ENCODE measurements around the gene SLC6A17. TPM values are rescaled to one million over a fixed set of nuclear protein-coding genes. Genes with fewer than 3 reads are reported as not detected.

SLC6A17 gene
- total RNA-seq, 1 donor from 2014 or later, result 0.05 TPM

DNA sequence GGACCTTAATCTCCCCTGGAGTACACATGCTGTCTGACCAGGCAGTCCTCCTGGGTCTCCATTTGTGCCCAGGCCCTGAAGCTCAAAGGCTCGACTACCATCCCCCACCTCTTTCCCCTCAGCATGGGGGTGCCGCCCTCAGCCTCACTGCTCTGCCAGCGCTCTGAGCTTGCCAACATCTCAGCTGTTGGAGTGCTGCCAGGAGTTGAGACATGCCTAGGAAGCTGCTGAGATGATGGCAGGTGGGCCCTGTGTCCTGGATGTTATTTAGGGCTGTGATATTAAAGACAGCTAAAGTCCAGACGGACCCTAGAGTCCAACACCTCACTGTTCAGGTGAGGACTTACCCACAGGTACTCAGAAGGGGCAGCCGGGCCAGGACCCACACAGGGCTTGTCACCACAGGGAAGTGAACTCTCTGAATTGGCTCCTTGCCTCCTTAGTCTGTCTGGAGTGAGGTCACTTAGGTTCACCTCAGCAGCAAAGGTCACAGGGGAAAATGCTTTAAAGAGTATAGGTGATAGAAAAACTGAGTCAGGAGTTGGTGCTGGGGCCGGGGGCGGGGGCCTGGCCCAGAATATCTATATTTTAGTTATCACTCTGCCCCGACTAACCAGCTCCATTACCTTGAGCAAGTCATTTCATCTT, 40.1 kb downstream of the SLC6A17 start:
- Mint-ChIP-seq H3K9me3 (no peaks in the 10 kb centered on the region), H3K36me3 (ENCODE audit: low read depth) (no peaks in the 10 kb centered on the region), H3K4me3 (no peak overlapping the region), H3K27ac (no peak overlapping the region), H3K4me1 (no peaks in the 10 kb centered on the region), H3K27me3 (peaks cover 13% of the 10 kb centered on the region)
- no peak for DNase-seq
- intact Hi-C loops (cut with micrococcal nuclease), result no loop called here

DNA sequence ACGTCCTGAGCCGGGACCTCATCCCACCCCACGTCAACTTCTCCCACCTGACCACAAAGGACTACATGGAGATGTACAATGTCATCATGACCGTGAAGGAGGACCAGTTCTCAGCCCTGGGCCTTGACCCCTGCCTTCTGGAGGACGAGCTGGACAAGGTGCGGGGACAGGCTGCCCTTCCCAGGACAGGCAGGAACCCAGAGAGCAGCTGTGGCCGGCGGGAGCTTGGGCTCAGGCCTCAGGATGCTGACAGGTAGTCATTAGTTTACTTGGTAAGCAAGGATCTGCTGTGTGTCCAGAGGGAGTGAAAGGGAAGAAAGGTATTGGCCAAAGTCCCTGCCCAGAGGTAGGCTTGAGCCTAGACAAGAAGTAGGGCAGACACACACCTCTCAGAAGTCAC, 42.2 kb downstream of the SLC6A17 start:
- Mint-ChIP-seq H3K36me3 (ENCODE audit: low read depth) (no peaks in the 10 kb centered on the region), H3K9me3 (no peaks in the 10 kb centered on the region), H3K27me3 (peaks cover 8% of the 10 kb centered on the region), H3K4me1 (no peaks in the 10 kb centered on the region), H3K27ac (no peak overlapping the region), H3K4me3 (no peak overlapping the region)
- DNase-seq, result no peak
- intact Hi-C loops (cut with micrococcal nuclease), result no loop called here

DNA sequence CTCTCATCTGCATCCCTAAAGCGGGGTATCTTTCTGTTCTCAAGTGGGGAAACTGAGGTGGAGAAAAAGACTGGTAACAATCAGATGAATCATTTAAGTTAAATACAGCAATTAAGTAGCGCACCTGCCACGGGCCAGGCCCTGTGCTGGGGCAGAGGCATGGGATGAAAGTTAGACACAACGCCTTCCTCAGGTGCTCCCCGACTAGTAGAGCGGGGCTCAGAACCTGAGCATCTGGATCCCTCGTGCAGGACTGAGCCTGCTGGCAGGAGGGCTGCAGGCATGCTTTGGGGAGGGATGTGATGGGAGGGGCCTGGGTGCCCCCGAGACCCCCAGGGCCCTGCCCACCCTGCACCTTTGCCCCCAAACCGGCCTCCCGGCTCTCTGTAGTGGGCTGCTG, 44.9 kb downstream of the SLC6A17 start:
- H3K4me1 Mint-ChIP-seq, result no peaks in the 10 kb centered on the region
- no peaks in the 10 kb centered on the region for H3K27me3 Mint-ChIP-seq
- no peak overlapping the region for H3K4me3 Mint-ChIP-seq
- intact Hi-C loops (cut with micrococcal nuclease), result no loop called here
- no peaks in the 10 kb centered on the region for H3K9me3 Mint-ChIP-seq
- no peak overlapping the region for H3K27ac Mint-ChIP-seq
- no peaks in the 10 kb centered on the region for H3K36me3 Mint-ChIP-seq (ENCODE audit: low read depth)
- no peak for DNase-seq

DNA sequence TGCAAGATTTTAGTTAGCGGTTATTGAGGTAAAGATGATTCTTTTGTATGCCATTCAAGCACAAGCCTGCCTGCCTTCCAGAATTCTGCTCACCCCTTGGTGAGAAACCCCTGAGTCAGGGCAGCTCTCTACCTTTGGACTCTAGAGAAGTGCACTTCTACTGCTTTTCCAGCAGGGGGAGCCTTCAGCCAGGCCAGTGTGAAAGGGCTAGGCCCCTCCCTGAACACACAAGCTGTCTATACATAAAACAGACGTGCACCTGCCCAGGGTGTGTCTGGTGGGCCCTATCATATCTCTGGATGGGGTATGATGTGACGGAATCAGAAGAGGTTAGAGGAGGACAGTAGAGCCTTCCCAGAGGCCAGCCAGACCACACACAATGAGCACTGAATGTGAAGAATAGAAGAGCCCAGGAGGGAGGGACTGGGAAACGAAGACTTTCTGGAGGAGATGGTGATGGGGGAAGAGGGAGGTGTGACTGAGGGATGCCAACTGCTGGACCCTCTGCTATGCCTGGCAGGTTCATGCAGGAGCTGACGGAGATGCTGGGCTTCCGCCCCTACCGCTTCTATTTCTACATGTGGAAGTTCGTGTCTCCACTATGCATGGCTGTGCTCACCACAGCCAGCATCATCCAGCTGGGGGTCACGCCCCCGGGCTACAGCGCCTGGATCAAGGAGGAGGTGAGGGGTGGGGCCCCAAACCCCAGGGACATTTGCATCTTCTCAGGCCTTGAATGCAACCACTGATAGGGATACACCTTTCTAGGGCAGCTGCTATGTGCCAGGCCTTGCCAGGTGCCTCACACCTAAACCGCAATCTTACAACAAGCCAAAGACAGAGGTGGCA, 46.8 kb downstream of the SLC6A17 start:
- no peaks in the 10 kb centered on the region for H3K4me1 Mint-ChIP-seq
- H3K9me3 Mint-ChIP-seq, result no peaks in the 10 kb centered on the region
- no peak overlapping the region for H3K27ac Mint-ChIP-seq
- intact Hi-C loops (cut with micrococcal nuclease), result loop anchor here (1.0 kb wide), 2 partner anchors 263 to 299 kb away; no protein-coding TSS in a partner anchor
- H3K4me3 Mint-ChIP-seq, result no peak overlapping the region
- DNase-seq, result peak; percentile 86
- H3K27me3 Mint-ChIP-seq, result no peaks in the 10 kb centered on the region
- no peaks in the 10 kb centered on the region for H3K36me3 Mint-ChIP-seq (ENCODE audit: low read depth)

DNA sequence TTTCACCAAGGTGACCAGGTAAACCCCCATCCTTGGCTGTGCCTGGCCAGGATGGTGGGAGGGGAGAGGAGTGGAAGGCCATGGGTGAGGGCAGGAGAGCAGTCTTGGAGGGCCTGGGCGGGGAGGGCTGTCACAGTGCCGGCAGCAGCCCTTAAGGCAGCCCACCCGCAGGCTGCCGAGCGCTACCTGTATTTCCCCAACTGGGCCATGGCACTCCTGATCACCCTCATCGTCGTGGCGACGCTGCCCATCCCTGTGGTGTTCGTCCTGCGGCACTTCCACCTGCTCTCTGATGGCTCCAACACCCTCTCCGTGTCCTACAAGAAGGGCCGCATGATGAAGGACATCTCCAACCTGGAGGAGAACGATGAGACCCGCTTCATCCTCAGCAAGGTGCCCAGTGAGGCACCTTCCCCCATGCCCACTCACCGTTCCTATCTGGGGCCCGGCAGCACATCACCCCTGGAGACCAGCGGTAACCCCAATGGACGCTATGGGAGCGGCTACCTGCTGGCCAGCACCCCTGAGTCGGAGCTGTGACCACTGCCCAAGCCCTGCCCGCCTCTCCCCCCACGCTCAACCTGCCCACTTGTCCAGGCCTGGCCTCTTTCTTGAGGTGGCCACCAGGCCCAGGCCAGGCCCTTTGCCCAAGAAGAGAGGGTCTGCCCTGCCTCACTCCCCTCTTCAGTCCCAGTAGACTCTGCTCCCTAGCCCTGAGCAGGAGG, 47.8 kb downstream of the SLC6A17 start:
- intact Hi-C loops (cut with micrococcal nuclease), result loop anchor here (1.0 kb wide), 2 partner anchors 262 to 298 kb away; no protein-coding TSS in a partner anchor
- H3K27me3 Mint-ChIP-seq, result no peaks in the 10 kb centered on the region
- no peak overlapping the region for H3K4me3 Mint-ChIP-seq
- H3K27ac Mint-ChIP-seq, result no peak overlapping the region
- H3K36me3 Mint-ChIP-seq (ENCODE audit: low read depth), result no peaks in the 10 kb centered on the region
- DNase-seq, result no peak
- no peaks in the 10 kb centered on the region for H3K9me3 Mint-ChIP-seq
- H3K4me1 Mint-ChIP-seq, result peaks cover 3% of the 10 kb centered on the region

DNA sequence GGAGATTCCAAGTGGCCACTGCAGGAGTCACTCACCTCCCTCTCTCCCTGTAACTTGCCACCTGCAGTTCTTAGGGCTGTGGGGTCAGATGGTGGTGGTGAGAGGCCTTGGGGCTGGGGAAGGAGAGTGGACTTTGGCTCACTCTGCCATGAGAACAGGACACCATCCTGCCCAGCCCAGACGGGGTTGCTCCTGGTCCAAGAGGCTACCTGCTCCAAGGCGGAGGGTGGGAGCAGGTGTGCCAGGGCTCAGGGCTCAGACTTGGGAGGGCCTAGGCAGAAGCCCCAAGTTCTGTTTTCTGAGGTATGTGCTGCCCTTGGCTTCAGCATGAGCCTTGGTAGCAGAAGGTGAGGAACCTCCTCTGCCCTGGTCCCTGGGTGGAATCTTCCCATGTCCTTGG, 48.5 kb downstream of the SLC6A17 start:
- Mint-ChIP-seq H3K36me3 (ENCODE audit: low read depth) (no peaks in the 10 kb centered on the region), H3K27me3 (no peaks in the 10 kb centered on the region), H3K4me1 (peaks cover 9% of the 10 kb centered on the region), H3K27ac (no peak overlapping the region), H3K9me3 (no peaks in the 10 kb centered on the region), H3K4me3 (no peak overlapping the region)
- DNase-seq, result no peak
- intact Hi-C loops (cut with micrococcal nuclease), result no loop called here

DNA sequence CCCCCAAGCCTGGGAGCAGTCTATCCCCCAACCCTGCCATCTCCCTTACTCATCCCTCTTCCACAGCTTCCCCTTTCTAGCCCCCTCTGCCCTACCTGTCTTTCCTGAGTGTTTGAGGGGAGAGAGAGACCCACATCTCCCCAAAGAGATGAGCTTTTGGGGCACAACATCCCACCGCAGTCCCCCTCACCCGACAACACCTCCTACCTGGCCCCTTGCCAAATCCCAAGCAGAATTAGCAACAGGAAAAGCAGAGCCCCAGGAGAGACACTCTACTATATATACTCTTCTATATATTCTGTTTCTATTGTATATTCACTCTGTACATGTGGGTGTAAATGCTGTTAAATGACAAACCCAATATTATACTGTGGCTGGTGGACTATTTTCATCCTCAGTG, 49.9 kb downstream of the SLC6A17 start:
- intact Hi-C loops (cut with micrococcal nuclease), result no loop called here
- H3K4me3 Mint-ChIP-seq, result no peak overlapping the region
- no peak overlapping the region for H3K27ac Mint-ChIP-seq
- H3K4me1 Mint-ChIP-seq, result peaks cover 9% of the 10 kb centered on the region
- no peaks in the 10 kb centered on the region for H3K9me3 Mint-ChIP-seq
- no peaks in the 10 kb centered on the region for H3K27me3 Mint-ChIP-seq
- DNase-seq, result no peak
- no peaks in the 10 kb centered on the region for H3K36me3 Mint-ChIP-seq (ENCODE audit: low read depth)

DNA sequence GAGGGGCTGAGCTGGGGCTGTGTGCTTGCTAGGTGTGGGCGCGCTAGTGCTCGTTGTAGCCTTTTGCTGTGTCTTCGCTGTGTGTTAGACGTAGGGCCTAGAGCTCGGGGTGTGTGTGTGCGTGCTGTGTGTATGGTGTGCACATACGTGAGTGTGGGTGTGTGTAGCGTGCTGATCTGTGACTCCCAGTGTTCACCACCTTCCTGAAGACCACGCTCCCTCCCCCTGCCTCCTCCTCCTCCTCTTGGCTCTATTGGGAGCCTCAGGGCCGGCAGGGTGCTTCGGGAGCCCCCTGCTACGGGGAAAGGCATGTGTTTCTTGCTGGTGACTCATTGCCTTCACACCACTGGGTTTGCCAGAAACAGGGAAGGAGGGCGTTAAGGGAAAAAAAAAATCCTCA, 50.4 kb downstream of the SLC6A17 start:
- H3K36me3 Mint-ChIP-seq (ENCODE audit: low read depth), result no peaks in the 10 kb centered on the region
- DNase-seq, result no peak

DNA sequence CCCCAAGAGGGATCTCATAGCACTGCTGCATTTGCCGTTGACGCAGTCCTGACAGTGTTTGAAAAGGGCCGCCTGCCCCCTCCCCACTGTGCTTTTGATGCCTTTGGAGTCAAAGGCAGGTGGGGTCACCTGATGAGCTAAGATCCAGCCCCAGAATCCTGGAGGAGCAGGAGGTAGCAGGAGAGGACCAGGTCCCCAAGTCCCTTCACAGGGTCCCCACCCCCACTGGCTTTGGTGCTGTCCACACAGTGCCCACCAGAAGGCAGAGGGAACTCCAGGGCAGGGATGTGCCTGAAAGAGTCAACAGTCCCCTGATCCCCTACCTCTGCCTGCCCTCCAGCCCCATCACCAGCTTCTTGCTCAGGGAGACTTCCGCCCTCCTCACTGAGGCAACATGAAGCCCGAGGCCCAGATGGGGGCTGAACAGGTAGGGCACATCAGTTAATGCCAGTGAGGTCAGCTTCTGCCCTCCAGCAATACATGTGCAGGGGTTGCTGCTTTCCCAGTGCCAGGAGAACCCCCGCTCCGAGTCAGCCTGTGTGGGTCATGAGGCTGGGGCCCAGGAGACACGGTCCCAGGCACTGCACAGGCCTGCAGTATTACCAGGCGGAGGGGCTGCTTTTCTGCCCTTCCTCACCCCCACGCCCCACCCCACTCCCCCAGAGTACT, 51.0 kb downstream of the SLC6A17 start:
- no peaks in the 10 kb centered on the region for H3K36me3 Mint-ChIP-seq (ENCODE audit: low read depth)
- intact Hi-C loops (cut with micrococcal nuclease), result no loop called here
- H3K4me1 Mint-ChIP-seq, result peaks cover 9% of the 10 kb centered on the region
- DNase-seq, result no peak
- H3K9me3 Mint-ChIP-seq, result no peaks in the 10 kb centered on the region
- H3K27me3 Mint-ChIP-seq, result no peaks in the 10 kb centered on the region
- no peak overlapping the region for H3K27ac Mint-ChIP-seq
- no peak overlapping the region for H3K4me3 Mint-ChIP-seq

More for the DNA sequence above, 50.4 kb downstream of the SLC6A17 start:
- Mint-ChIP-seq H3K4me3 (no peak overlapping the region), H3K27ac (no peak overlapping the region), H3K4me1 (peaks cover 9% of the 10 kb centered on the region), H3K27me3 (no peaks in the 10 kb centered on the region), H3K9me3 (no peaks in the 10 kb centered on the region)
- intact Hi-C loops (cut with micrococcal nuclease), result no loop called here

DNA sequence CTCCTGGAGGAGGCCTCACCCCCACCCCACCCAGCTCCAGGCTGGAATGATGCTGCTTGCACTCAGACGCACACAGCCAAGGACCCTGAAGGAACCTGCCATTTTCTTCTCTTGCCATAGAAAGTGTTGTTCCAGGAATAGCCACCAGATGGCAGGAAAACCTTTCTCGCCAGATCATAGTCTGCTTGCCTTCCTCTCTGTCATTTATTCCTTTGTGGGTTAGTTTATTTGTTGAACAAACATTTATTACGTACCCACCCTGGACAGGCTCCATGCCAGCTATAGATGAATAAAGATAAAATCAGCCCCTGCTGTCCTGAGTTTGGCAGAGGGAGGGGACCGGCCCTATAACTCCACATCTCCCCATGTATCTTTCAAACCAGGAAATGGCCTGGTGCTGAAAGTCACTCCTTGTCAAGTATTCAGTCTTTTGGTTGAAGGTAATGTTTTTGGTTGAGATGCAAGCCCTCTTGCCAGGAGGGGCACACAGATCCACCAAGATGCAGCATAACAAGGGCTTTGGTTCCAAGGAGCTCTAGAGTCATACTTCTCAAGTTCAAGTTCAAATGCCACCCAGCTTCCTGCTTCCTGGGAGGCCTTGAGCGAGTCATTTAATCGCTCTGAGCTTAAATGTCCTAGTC, 52.8 kb downstream of the SLC6A17 start:
- Mint-ChIP-seq H3K36me3 (ENCODE audit: low read depth) (no peaks in the 10 kb centered on the region), H3K9me3 (no peaks in the 10 kb centered on the region), H3K4me1 (peaks cover 13% of the 10 kb centered on the region), H3K27me3 (no peaks in the 10 kb centered on the region), H3K4me3 (no peak overlapping the region), H3K27ac (peak overlapping the region; percentile 90)
- peak; percentile 94 for DNase-seq
- intact Hi-C loops (cut with micrococcal nuclease), result loop anchor here (1.0 to 2.0 kb wide), 4 partner anchors 109 to 412 kb away; no protein-coding TSS in a partner anchor

DNA sequence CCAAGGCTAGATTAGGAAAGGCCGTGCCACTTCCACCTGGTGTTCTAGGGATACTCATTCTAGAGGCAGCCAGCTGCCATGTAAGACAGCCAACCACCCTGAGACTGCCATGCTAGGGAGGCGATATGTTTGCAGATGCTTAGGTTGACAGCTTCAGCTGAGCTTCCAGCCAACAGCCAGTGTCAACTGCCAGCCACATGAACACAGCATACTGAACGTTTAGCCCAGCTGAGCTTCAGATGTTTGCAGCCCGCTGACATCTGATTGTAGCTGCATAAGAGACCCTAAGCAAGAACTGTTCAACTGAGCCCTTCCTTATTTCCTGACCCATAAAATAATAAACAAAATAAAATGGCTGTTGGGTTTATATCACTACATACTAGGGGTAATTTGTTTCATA, 54.9 kb downstream of the SLC6A17 start:
- peaks cover 26% of the 10 kb centered on the region for H3K4me1 Mint-ChIP-seq
- no peak overlapping the region for H3K4me3 Mint-ChIP-seq
- H3K9me3 Mint-ChIP-seq, result no peaks in the 10 kb centered on the region
- intact Hi-C loops (cut with micrococcal nuclease), result no loop called here
- no peak overlapping the region for H3K27ac Mint-ChIP-seq
- H3K36me3 Mint-ChIP-seq (ENCODE audit: low read depth), result no peaks in the 10 kb centered on the region
- no peak for DNase-seq
- H3K27me3 Mint-ChIP-seq, result no peaks in the 10 kb centered on the region

DNA sequence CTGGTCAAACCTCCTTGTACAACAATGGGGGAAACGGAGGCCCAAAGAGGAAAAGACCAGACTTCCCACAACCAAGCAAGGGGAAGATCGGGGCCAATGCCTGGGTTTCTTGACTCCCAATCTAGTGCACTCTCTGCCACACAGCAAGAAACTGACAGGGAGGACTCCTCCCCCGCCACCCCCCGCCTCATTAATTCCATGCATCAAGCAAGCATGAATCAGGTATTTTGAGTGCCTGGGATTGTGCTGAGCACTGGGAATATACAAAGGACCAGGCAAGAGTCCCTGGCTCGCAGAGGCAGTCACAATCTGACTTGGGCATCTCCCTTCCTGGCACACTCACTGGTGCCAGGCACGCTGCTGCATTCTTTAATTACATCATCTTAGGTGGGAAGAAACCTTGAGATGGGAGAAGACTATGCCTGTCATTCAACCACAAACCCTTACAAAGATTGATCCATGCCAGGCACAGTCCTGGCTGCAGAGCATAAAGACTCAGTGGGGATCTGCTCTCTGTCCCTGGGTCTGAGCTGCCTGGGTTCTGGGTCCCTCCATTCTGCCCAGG, 55.4 kb downstream of the SLC6A17 start:
- no peaks in the 10 kb centered on the region for H3K27me3 Mint-ChIP-seq

More for the DNA sequence above, 55.4 kb downstream of the SLC6A17 start:
- intact Hi-C loops (cut with micrococcal nuclease), result no loop called here
- no peak for DNase-seq
- H3K27ac Mint-ChIP-seq, result no peak overlapping the region
- H3K36me3 Mint-ChIP-seq (ENCODE audit: low read depth), result no peaks in the 10 kb centered on the region
- no peak overlapping the region for H3K4me3 Mint-ChIP-seq
- no peaks in the 10 kb centered on the region for H3K9me3 Mint-ChIP-seq
- H3K4me1 Mint-ChIP-seq, result peaks cover 26% of the 10 kb centered on the region
